A549 (cell line): Measurements from ENCODE around the gene ISCU. TPM values are rescaled to one million over a fixed set of nuclear protein-coding genes. Genes with fewer than 3 reads are reported as not detected.

ENCODE experiments used
- ATAC-seq, 2 experiments: fragments of 200-7000 bp in 1 of 2; fragments of >200 bp in 1 of 2; cut with Nextera tagmentation in 1 of 2; cut with Tn5 transposase in 1 of 2; 3 replicates each; pipeline versions ENCODE4 v1.8.0 to v1.9.1; 2018 to 2020; ENCODE audit warnings: mild to moderate bottlenecking in 1 of 2, moderate library complexity in 1 of 2
- CTCF ChIA-PET: fragments of 300-600 bp; sonication (Branson Sonifier 250); formaldehyde crosslinking; extraction: SDS; loops from one replicate; lab custom pipeline; 2021; ENCODE audit warnings: antibody characterized with exemption, inconsistent platforms; lab: Yijun Ruan, JAX
- POLR2A ChIA-PET: fragments of 350-600 bp; formaldehyde crosslinking; extraction: SDS; loops from one replicate; lab custom pipeline; 2021; ENCODE audit warnings: antibody characterized with exemption, inconsistent platforms; lab: Yijun Ruan, JAX
- DNase-seq, 2 experiments: peaks; one replicate each; pipeline versions ENCODE4 v3.0.0 to v3.0.0-alpha.2; 2011 to 2016; ENCODE audit warnings: low read depth in 1 of 2, low spot score in 1 of 2
- FAIRE-seq: peaks from 2 replicates; lab custom pipeline; 2011; peaks lifted over from hg19 to GRCh38; lab: Jason Lieb, UNC
- H3K27ac ChIP-seq, 2 experiments: fragments of >200 bp; sonication (Bioruptor Twin); formaldehyde crosslinking; 3 replicates each; pipeline ENCODE4 v1.5.1; 2016 to 2017
- H3K4me1 ChIP-seq: fragments of >200 bp; sonication (Bioruptor Twin); formaldehyde crosslinking; 3 replicates; pipeline ENCODE4 v1.6.1; 2016
- H3K4me2 ChIP-seq: fragments of >200 bp; sonication (Bioruptor Twin); formaldehyde crosslinking; 3 replicates; pipeline ENCODE4 v1.6.1; 2016
- H3K4me3 ChIP-seq: fragments of >200 bp; sonication (Bioruptor Twin); formaldehyde crosslinking; 3 replicates; pipeline ENCODE4 v1.5.1; 2016
- H3K9me3 ChIP-seq: fragments of >200 bp; sonication (Bioruptor Twin); formaldehyde crosslinking; 3 replicates; pipeline ENCODE4 v1.6.1; 2016
- BHLHE40 ChIP-seq: IDR thresholded peaks from 2 replicates; pipeline ENCODE4 v1.6.1; 2012; ENCODE audit warnings: low read depth, low read length, inconsistent platforms
- CBX8 ChIP-seq: fragments of 200-600 bp; sonication (generic); IDR thresholded peaks from 2 replicates; pipeline ENCODE4 v1.6.1; 2016
- CHD2 ChIP-seq: fragments of 150-350 bp; IDR thresholded peaks from 2 replicates; pipeline ENCODE4 v1.6.1; 2014; ENCODE audit warnings: low read length; ENCODE audit not compliant: partially characterized antibody
- EHF ChIP-seq: fragments of 250-450 bp; sonication (Bioruptor Pico); IDR thresholded peaks from 2 replicates; pipeline ENCODE4 v1.5.0; 2020; ENCODE audit warnings: mild to moderate bottlenecking
- ESRRA ChIP-seq: fragments of 150-350 bp; IDR thresholded peaks from 2 replicates; pipeline ENCODE4 v1.6.1; 2014; ENCODE audit warnings: mild to moderate bottlenecking, low read length, borderline replicate concordance
- HDAC2 ChIP-seq: fragments of 200-600 bp; sonication (generic); IDR thresholded peaks from 2 replicates; pipeline ENCODE4 v1.6.1; 2016
- HOXA7 ChIP-seq: fragments of 250-450 bp; sonication (Bioruptor Pico); IDR thresholded peaks from 2 replicates; pipeline ENCODE4 v1.5.0; 2020; ENCODE audit warnings: mild to moderate bottlenecking, moderate library complexity
- HOXB5 ChIP-seq: fragments of 250-450 bp; sonication (Bioruptor Pico); IDR thresholded peaks from 2 replicates; pipeline ENCODE4 v1.5.0; 2020; ENCODE audit warnings: mild to moderate bottlenecking, moderate library complexity
- JUNB ChIP-seq: fragments of >200 bp; sonication (Bioruptor Twin); formaldehyde crosslinking; IDR thresholded peaks from 2 replicates; pipeline ENCODE4 v1.6.1; 2016
- KDM5A ChIP-seq: fragments of 200-600 bp; sonication (generic); IDR thresholded peaks from 2 replicates; pipeline ENCODE4 v1.6.1; 2016; ENCODE audit warnings: antibody characterized with exemption, mild to moderate bottlenecking
- NFE2L2 ChIP-seq: fragments of 150-350 bp; conservative IDR thresholded peaks from 2 replicates; pipeline ENCODE4 v1.6.1; 2014; ENCODE audit warnings: low read length
- NPAS2 ChIP-seq: fragments of 250-450 bp; sonication (Bioruptor Pico); IDR thresholded peaks from 2 replicates; pipeline ENCODE4 v1.8.0; 2022; ENCODE audit warnings: mild to moderate bottlenecking, moderate library complexity, borderline replicate concordance
- RAD21 ChIP-seq, 2 experiments: fragments of >200 bp in 1 of 2; sonication (Bioruptor Twin) in 1 of 2; formaldehyde crosslinking in 1 of 2; IDR thresholded peaks in 1 of 2; conservative IDR thresholded peaks in 1 of 2; 2 replicates in 1 of 2; 3 replicates in 1 of 2; pipeline ENCODE4 v1.6.1; 2012 to 2018; ENCODE audit warnings: inconsistent platforms in 1 of 2
- SMC3 ChIP-seq: fragments of >200 bp; sonication (Bioruptor Twin); formaldehyde crosslinking; IDR thresholded peaks from 3 replicates; pipeline ENCODE4 v1.6.1; 2018; ENCODE audit warnings: inconsistent platforms
- TP53 ChIP-seq: fragments of 250-450 bp; sonication (Bioruptor Pico); IDR thresholded peaks from 2 replicates; pipeline ENCODE4 v1.5.0; 2021; ENCODE audit warnings: mild to moderate bottlenecking, moderate library complexity
- ZNF302 ChIP-seq: fragments of 250-450 bp; sonication (Bioruptor Pico); IDR thresholded peaks from 2 replicates; pipeline ENCODE4 v1.9.0; 2021; ENCODE audit warnings: inconsistent platforms, mild to moderate bottlenecking, moderate library complexity
- ZSCAN20 ChIP-seq: fragments of 250-450 bp; sonication (Bioruptor Pico); IDR thresholded peaks from 2 replicates; pipeline ENCODE4 v1.8.0; 2022; ENCODE audit warnings: mild to moderate bottlenecking, moderate library complexity
- WGBS: methylation state at CpG from one replicate; pipeline ENCODE4 v1.1.6; 2017; ENCODE audit errors: missing lambda C conversion rate; 5-methylcytosine and 5-hydroxymethylcytosine counted together
- polyA plus RNA-seq, 4 experiments: library from polyadenylated mRNA; depleted of rRNA in 3 of 4; stranded (reverse); fragments of >200 nt; fragmentation: RNase III in 1 of 4; extraction: RNeasy Plus Mini Kit Qiagen cat#74134 plus additional on column Dnase treatment in 1 of 4; gene quantifications; 2 replicates in 3 of 4; 3 replicates in 1 of 4; pipeline ENCODE4 v1.2.3, GENCODE V29; 2011 to 2017
- TF ChIP-seq, protein P1 (sequence below): IDR thresholded peaks from 2 replicates; pipeline ENCODE4 v1.6.1; 2012
- TF ChIP-seq, protein P2 (sequence below): IDR thresholded peaks from 2 replicates; pipeline ENCODE4 v1.6.1; 2012; ENCODE audit warnings: low read depth, borderline replicate concordance
- TF ChIP-seq, protein P3 (sequence below): fragments of 200-600 bp; sonication (generic); IDR thresholded peaks from 2 replicates; pipeline ENCODE4 v1.6.1; 2016; ENCODE audit warnings: antibody characterized with exemption, mild to moderate bottlenecking, moderate library complexity

The ISCU gene
- polyA plus RNA-seq, 2 of the 4 experiments (the other 2 are of a cell fraction), result 97.5 to 174 TPM

GRCh38 chr12:108599541-108599940, 37.1 kb downstream of the ISCU start:
- DNase-seq (no peak), FAIRE-seq (no peak), ATAC-seq (no peak; a peak in 1 of 6 replicates)
- no peaks in the 10 kb centered on the region for H3K4me1 ChIP-seq
- no peaks in the 10 kb centered on the region for H3K9me3 ChIP-seq
- POLR2A ChIA-PET, result no interaction called here
- CTCF ChIA-PET, result interaction anchor here (17.9 kb wide), 1 partner anchor 19 kb away, joined by 166 read pairs; no protein-coding TSS in a partner anchor
- H3K4me2 ChIP-seq, result no peak overlapping the region
- H3K4me3 ChIP-seq, result no peak overlapping the region
- no peak overlapping the region for H3K27ac ChIP-seq
- WGBS, result 65% methylated on average over 6 of the region's 6 CpGs
- no peak for TF ChIP-seq JUNB
- TF ChIP-seq HOXA7 (CRISPR knock-in tag), result no peak
- TF ChIP-seq ESRRA, result no peak
- TF ChIP-seq, protein P1, sequence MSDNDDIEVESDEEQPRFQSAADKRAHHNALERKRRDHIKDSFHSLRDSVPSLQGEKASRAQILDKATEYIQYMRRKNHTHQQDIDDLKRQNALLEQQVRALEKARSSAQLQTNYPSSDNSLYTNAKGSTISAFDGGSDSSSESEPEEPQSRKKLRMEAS, result no peak
- TF ChIP-seq, protein P2, sequence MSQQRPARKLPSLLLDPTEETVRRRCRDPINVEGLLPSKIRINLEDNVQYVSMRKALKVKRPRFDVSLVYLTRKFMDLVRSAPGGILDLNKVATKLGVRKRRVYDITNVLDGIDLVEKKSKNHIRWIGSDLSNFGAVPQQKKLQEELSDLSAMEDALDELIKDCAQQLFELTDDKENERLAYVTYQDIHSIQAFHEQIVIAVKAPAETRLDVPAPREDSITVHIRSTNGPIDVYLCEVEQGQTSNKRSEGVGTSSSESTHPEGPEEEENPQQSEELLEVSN, result no peak
- TF ChIP-seq NFE2L2, result no peak
- no peak for TF ChIP-seq KDM5A
- no peak for TF ChIP-seq BHLHE40
- no peak for TF ChIP-seq CBX8
- no peak for TF ChIP-seq HOXB5

DNA sequence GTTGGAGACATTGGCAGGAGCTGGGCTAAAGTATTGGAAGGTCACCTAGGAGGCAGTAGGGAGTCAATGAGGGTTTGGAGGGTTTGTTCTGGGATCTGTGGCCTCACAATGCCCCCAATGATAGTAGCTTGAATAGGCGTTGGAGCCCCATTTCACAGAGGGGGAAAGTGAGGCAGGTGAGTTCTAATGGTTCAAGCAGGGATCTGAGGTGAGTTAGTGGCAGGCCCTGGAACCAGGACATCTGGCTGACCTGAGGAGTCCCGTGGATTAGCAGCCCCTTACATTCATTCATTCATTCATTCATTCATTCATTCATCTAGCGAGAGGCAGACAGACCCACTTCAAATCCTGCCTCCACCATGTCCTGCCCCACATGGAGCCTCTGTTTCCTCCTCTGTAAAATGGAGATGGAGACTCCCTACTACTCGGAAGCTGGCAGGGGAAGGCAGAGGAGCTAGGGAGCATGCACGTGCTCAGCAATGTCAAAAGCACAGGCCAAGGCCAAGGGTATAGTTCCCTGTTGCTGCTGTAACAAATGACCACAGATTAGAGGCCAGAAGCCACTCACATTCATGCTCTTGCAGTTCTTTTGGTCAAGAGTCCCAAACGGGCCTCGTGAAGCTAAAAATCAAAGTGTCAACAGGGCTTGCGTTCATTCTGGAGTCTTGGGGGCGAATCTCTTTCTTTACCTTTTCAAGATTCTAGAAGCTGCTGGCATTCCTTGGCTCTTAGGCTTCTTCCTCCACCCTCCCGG, 37.7 kb downstream of the ISCU start:
- CTCF ChIA-PET, result interaction anchor here (17.9 kb wide), 1 partner anchor 19 kb away, joined by 166 read pairs; no protein-coding TSS in a partner anchor
- H3K4me3 ChIP-seq, result no peak overlapping the region
- WGBS, result 64% methylated on average over 10 of the region's 10 CpGs
- ATAC-seq (no peak; a peak in 1 of 6 replicates), DNase-seq (no peak)
- no peak overlapping the region for H3K27ac ChIP-seq
- H3K9me3 ChIP-seq, result no peaks in the 10 kb centered on the region
- TF ChIP-seq RAD21 (conservative IDR thresholded peaks at IDR 0.05 in 1 of 2, IDR thresholded peaks at IDR 0.05 in 1 of 2) (no peak), CHD2 (no peak), SMC3 (no peak), HDAC2 (no peak), NPAS2 (no peak), TP53 (no peak), ZNF302 (no peak)
- TF ChIP-seq, protein P3, sequence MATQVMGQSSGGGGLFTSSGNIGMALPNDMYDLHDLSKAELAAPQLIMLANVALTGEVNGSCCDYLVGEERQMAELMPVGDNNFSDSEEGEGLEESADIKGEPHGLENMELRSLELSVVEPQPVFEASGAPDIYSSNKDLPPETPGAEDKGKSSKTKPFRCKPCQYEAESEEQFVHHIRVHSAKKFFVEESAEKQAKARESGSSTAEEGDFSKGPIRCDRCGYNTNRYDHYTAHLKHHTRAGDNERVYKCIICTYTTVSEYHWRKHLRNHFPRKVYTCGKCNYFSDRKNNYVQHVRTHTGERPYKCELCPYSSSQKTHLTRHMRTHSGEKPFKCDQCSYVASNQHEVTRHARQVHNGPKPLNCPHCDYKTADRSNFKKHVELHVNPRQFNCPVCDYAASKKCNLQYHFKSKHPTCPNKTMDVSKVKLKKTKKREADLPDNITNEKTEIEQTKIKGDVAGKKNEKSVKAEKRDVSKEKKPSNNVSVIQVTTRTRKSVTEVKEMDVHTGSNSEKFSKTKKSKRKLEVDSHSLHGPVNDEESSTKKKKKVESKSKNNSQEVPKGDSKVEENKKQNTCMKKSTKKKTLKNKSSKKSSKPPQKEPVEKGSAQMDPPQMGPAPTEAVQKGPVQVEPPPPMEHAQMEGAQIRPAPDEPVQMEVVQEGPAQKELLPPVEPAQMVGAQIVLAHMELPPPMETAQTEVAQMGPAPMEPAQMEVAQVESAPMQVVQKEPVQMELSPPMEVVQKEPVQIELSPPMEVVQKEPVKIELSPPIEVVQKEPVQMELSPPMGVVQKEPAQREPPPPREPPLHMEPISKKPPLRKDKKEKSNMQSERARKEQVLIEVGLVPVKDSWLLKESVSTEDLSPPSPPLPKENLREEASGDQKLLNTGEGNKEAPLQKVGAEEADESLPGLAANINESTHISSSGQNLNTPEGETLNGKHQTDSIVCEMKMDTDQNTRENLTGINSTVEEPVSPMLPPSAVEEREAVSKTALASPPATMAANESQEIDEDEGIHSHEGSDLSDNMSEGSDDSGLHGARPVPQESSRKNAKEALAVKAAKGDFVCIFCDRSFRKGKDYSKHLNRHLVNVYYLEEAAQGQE, result no peak
- TF ChIP-seq, all 56 proteins: peak for 0
- POLR2A ChIA-PET, result no interaction called here
- Histone ChIP-seq H3K4me2 (no peak overlapping the region), H3K4me1 (no peaks in the 10 kb centered on the region)
- FAIRE-seq, result no peak

- DNase-seq (no peak), ATAC-seq (no peak), FAIRE-seq (no peak)
- Histone ChIP-seq H3K4me2 (no peak overlapping the region), H3K4me3 (no peak overlapping the region), H3K27ac (no peak overlapping the region), H3K4me1 (no peaks in the 10 kb centered on the region), H3K9me3 (no peaks in the 10 kb centered on the region)
- 61% methylated on average over 4 of the region's 4 CpGs for WGBS
- ChIA-PET CTCF (interaction anchor here (17.9 kb wide), 1 partner anchor 18 kb away, joined by 166 read pairs; no protein-coding TSS in a partner anchor), POLR2A (no interaction called here)
- TF ChIP-seq EHF (CRISPR knock-in tag) (no peak), ZSCAN20 (CRISPR knock-in tag) (no peak)
- TF ChIP-seq, protein P2, result no peak
Measured at GRCh38 chr12:108600702-108601007, 38.3 kb downstream of the ISCU start.
